CD8-positive, alpha-beta memory T cell (primary cell): ENCODE results near the gene UBAP1. TPM values are rescaled to one million over a fixed set of nuclear protein-coding genes. Genes with fewer than 3 reads are reported as not detected.
"Not testable (repeated sequence)": the region's sequence is repeated elsewhere in the genome, so short reads cannot be mapped to it uniquely, and the experiment has no call there.

Experiments
- CTCF ChIA-PET: fragments of 350-600 bp; sonication (Branson Sonifier 250); formaldehyde crosslinking; loops from one replicate; lab custom pipeline; 2021; ENCODE audit warnings: antibody characterized with exemption; lab: Charles Lee
- POLR2A ChIA-PET: fragments of 350-600 bp; sonication (Branson Sonifier 250); formaldehyde crosslinking; loops from one replicate; lab custom pipeline; 2021; ENCODE audit warnings: antibody characterized with exemption; lab: Charles Lee
- DNase-seq, 5 donors: peaks; one replicate each; pipeline versions ENCODE4 v3.0.0 to v3.0.0-alpha.2; 2020 to 2022; ENCODE audit warnings: mixed read lengths in 1 of 5
- H3K27ac ChIP-seq: one replicate; pipeline ENCODE4 v1.7.0; 2013; ENCODE audit warnings: low read depth, mild to moderate bottlenecking, low read length, moderate library complexity
- H3K27me3 ChIP-seq: 2 replicates; pipeline ENCODE4 v1.7.0; 2013; ENCODE audit warnings: low read length, mild to moderate bottlenecking; ENCODE audit not compliant: insufficient read depth, poor library complexity, severe bottlenecking
- H3K36me3 ChIP-seq: 2 replicates; pipeline ENCODE4 v1.7.0; 2013; ENCODE audit warnings: mild to moderate bottlenecking, low read length, moderate library complexity; ENCODE audit not compliant: insufficient read depth
- H3K4me1 ChIP-seq: 2 replicates; pipeline ENCODE4 v1.7.0; 2013; ENCODE audit warnings: mild to moderate bottlenecking, low read length, moderate library complexity; ENCODE audit not compliant: insufficient read depth
- H3K4me3 ChIP-seq: 2 replicates; pipeline ENCODE4 v1.7.0; 2013; ENCODE audit warnings: mild to moderate bottlenecking, low read length
- H3K9me3 ChIP-seq: 2 replicates; pipeline ENCODE4 v1.7.0; 2013; ENCODE audit warnings: mild to moderate bottlenecking, low read length
- H3K27ac Mint-ChIP-seq, 8 donors: one replicate each; pipeline ENCODE4 v1.8.0; 2020 to 2021; ENCODE audit warnings: mixed read lengths in 8 of 8, mild to moderate bottlenecking in 6 of 8, inconsistent platforms in 3 of 8, moderate library complexity in 3 of 8
- H3K27me3 Mint-ChIP-seq, 2 donors: one replicate each; pipeline ENCODE4 v1.8.0; 2020 to 2021; ENCODE audit warnings: mixed read lengths in 2 of 2, mild to moderate bottlenecking in 1 of 2, moderate library complexity in 1 of 2
- H3K36me3 Mint-ChIP-seq, 3 donors: one replicate each; pipeline ENCODE4 v1.8.0; 2020 to 2021; ENCODE audit warnings: mixed read lengths in 3 of 3, inconsistent platforms in 1 of 3, mild to moderate bottlenecking in 1 of 3
- H3K4me1 Mint-ChIP-seq, 3 donors: one replicate each; pipeline ENCODE4 v1.8.0; 2020 to 2021; ENCODE audit warnings: mixed read lengths in 3 of 3, inconsistent platforms in 1 of 3, mild to moderate bottlenecking in 1 of 3
- H3K4me3 Mint-ChIP-seq, 7 donors: one replicate each; pipeline ENCODE4 v1.8.0; 2020 to 2021; ENCODE audit warnings: mixed read lengths in 7 of 7, mild to moderate bottlenecking in 6 of 7, moderate library complexity in 4 of 7, inconsistent platforms in 2 of 7
- H3K9me3 Mint-ChIP-seq, 5 donors: one replicate each; pipeline ENCODE4 v1.8.0; 2020 to 2022; ENCODE audit warnings: mixed read lengths in 5 of 5, mild to moderate bottlenecking in 3 of 5, moderate library complexity in 2 of 5, inconsistent platforms in 1 of 5
- polyA plus RNA-seq: library from polyadenylated mRNA; unstranded; fragments of 300-500 nt; fragmentation: Illumina TruSeq; gene quantifications from one replicate; pipeline ENCODE4 v1.2.3, GENCODE V29; 2021
- total RNA-seq, 2 experiments: library from RNA; stranded (reverse); gene quantifications; one replicate each; pipeline ENCODE4 v1.2.3, GENCODE V29; 2021

Gene UBAP1
- total and polyA plus RNA-seq, 3 experiments from 2014 or later, result 39.0 to 50.2 (median 39.7) TPM

GRCh38 chr9:34237836-34238235 is 59.0 kb downstream of the UBAP1 start:
- no peak for DNase-seq
- Mint-ChIP-seq H3K4me1 (peaks cover 42 to 53% (median 51%) of the 10 kb centered on the region in 3 donors), H3K4me3 (no peak overlapping the region), H3K9me3 (no peaks in the 10 kb centered on the region), H3K27ac (peak overlapping the region in 3 of 8 donors; percentile 2 to 35 (median 28)), H3K36me3 (peaks cover 17 to 75% (median 27%) of the 10 kb centered on the region in 3 donors), H3K27me3 (no peaks in the 10 kb centered on the region)
- POLR2A ChIA-PET, result no interaction called here
- no peaks in the 10 kb centered on the region for H3K27me3 ChIP-seq
- peaks cover 10% of the 10 kb centered on the region for H3K4me1 ChIP-seq
- no peaks in the 10 kb centered on the region for H3K9me3 ChIP-seq
- H3K36me3 ChIP-seq, result peaks cover 32% of the 10 kb centered on the region
- no peak overlapping the region for H3K4me3 ChIP-seq
- CTCF ChIA-PET, result no interaction called here
- no peak overlapping the region for H3K27ac ChIP-seq

- DNase-seq, result no peak
- no peak overlapping the region for H3K4me3 ChIP-seq
- H3K36me3 Mint-ChIP-seq, result peaks cover 17 to 74% (median 28%) of the 10 kb centered on the region in 3 donors
- H3K27me3 ChIP-seq, result no peaks in the 10 kb centered on the region
- H3K27ac Mint-ChIP-seq, result peak overlapping the region in 6 of 8 donors; percentile 3 to 83 (median 46)
- H3K27me3 Mint-ChIP-seq, result no peaks in the 10 kb centered on the region
- H3K9me3 ChIP-seq, result no peaks in the 10 kb centered on the region
- peaks cover 10% of the 10 kb centered on the region for H3K4me1 ChIP-seq
- ChIA-PET CTCF (interaction anchor here (2.3 kb wide), 1 partner anchor 13 kb away, joined by 9 read pairs; no protein-coding TSS in a partner anchor), POLR2A (no interaction called here)
- H3K9me3 Mint-ChIP-seq, result no peaks in the 10 kb centered on the region
- no peak overlapping the region for H3K27ac ChIP-seq
- H3K36me3 ChIP-seq, result peaks cover 29% of the 10 kb centered on the region
- no peak overlapping the region for H3K4me3 Mint-ChIP-seq
- peaks cover 37 to 57% (median 50%) of the 10 kb centered on the region in 3 donors for H3K4me1 Mint-ChIP-seq
Observed at GRCh38 chr9:34240006-34240405, 61.2 kb downstream of the UBAP1 start.

- POLR2A ChIA-PET, result interaction anchor here (0.6 kb wide), 1 partner anchor 922 kb away, joined by 3 read pairs; no protein-coding TSS in a partner anchor
Observed at GRCh38 chr9:34242830-34243229, 64.0 kb downstream of the UBAP1 start.

GRCh38 chr9:34245212-34245611 is 66.4 kb downstream of the UBAP1 start:
- CTCF ChIA-PET, DNase-seq, H3K4me1 ChIP-seq, POLR2A ChIA-PET, H3K27me3 Mint-ChIP-seq, H3K27ac Mint-ChIP-seq, H3K4me3 ChIP-seq, H3K4me3 Mint-ChIP-seq, H3K9me3 Mint-ChIP-seq, H3K27me3 ChIP-seq, H3K27ac ChIP-seq, H3K9me3 ChIP-seq: not testable (repeated sequence)
- peaks cover 9 to 73% (median 19%) of the 10 kb centered on the region in 3 donors for H3K36me3 Mint-ChIP-seq
- H3K4me1 Mint-ChIP-seq, result peaks cover 23 to 37% (median 30%) of the 10 kb centered on the region in 3 donors
- H3K36me3 ChIP-seq, result peaks cover 32% of the 10 kb centered on the region

More at GRCh38 chr9:34242830-34243229, 64.0 kb downstream of the UBAP1 start:
- peaks cover 10% of the 10 kb centered on the region for H3K4me1 ChIP-seq
- peaks cover 23% of the 10 kb centered on the region for H3K36me3 ChIP-seq
- DNase-seq, result no peak
- H3K27me3 ChIP-seq, result no peaks in the 10 kb centered on the region
- peaks cover 17 to 69% (median 20%) of the 10 kb centered on the region in 3 donors for H3K36me3 Mint-ChIP-seq
- no peak overlapping the region for H3K4me3 ChIP-seq
- H3K4me1 Mint-ChIP-seq, result peaks cover 38 to 57% (median 53%) of the 10 kb centered on the region in 3 donors
- no peak overlapping the region for H3K27ac ChIP-seq
- H3K4me3 Mint-ChIP-seq, result no peak overlapping the region
- no peaks in the 10 kb centered on the region for H3K9me3 Mint-ChIP-seq
- CTCF ChIA-PET, result interaction anchor here (1.7 kb wide), 1 partner anchor 10 kb away, joined by 5 read pairs; no protein-coding TSS in a partner anchor
- H3K27ac Mint-ChIP-seq, result peak overlapping the region in 1 of 8 donors; percentile 11
- H3K9me3 ChIP-seq, result no peaks in the 10 kb centered on the region
- H3K27me3 Mint-ChIP-seq, result no peaks in the 10 kb centered on the region

- H3K9me3 Mint-ChIP-seq, result no peaks in the 10 kb centered on the region
Observed at GRCh38 chr9:34246453-34246852, 67.6 kb downstream of the UBAP1 start.

GRCh38 chr9:34247782-34248181 is 68.9 kb downstream of the UBAP1 start:
- Mint-ChIP-seq H3K36me3 (peaks cover 0 to 76% (median 9%) of the 10 kb centered on the region in 3 donors), H3K27ac (peak overlapping the region in 1 of 8 donors; percentile 58), H3K4me1 (peaks cover 10 to 22% (median 22%) of the 10 kb centered on the region in 3 donors)
- CTCF ChIA-PET, H3K27me3 ChIP-seq, H3K27me3 Mint-ChIP-seq, H3K4me1 ChIP-seq, H3K9me3 ChIP-seq, H3K4me3 Mint-ChIP-seq, POLR2A ChIA-PET, DNase-seq, H3K27ac ChIP-seq, H3K4me3 ChIP-seq, H3K9me3 Mint-ChIP-seq: not testable (repeated sequence)
- peaks cover 33% of the 10 kb centered on the region for H3K36me3 ChIP-seq

More at GRCh38 chr9:34246453-34246852, 67.6 kb downstream of the UBAP1 start:
- Histone ChIP-seq H3K27ac (no peak overlapping the region), H3K4me3 (no peak overlapping the region), H3K4me1 (no peaks in the 10 kb centered on the region), H3K27me3 (no peaks in the 10 kb centered on the region), H3K36me3 (peaks cover 40% of the 10 kb centered on the region), H3K9me3 (no peaks in the 10 kb centered on the region)
- Mint-ChIP-seq H3K27me3 (no peaks in the 10 kb centered on the region), H3K4me1 (peaks cover 15 to 26% (median 23%) of the 10 kb centered on the region in 3 donors), H3K4me3 (no peak overlapping the region), H3K36me3 (peaks cover 5 to 77% (median 16%) of the 10 kb centered on the region in 3 donors), H3K27ac (peak overlapping the region in 5 of 8 donors; percentile 17 to 66 (median 45))
- POLR2A ChIA-PET, result no interaction called here
- CTCF ChIA-PET, result no interaction called here
- DNase-seq, result no peak

- H3K36me3 Mint-ChIP-seq, result peaks cover 0 to 65% (median 5%) of the 10 kb centered on the region in 3 donors
- Histone ChIP-seq H3K9me3 (no peaks in the 10 kb centered on the region), H3K27me3 (no peaks in the 10 kb centered on the region), H3K27ac (no peak overlapping the region), H3K36me3 (peaks cover 33% of the 10 kb centered on the region), H3K4me3 (no peak overlapping the region), H3K4me1 (no peaks in the 10 kb centered on the region)
- DNase-seq, result no peak
- POLR2A ChIA-PET, result no interaction called here
- H3K4me1 Mint-ChIP-seq, result peaks cover 9 to 17% (median 16%) of the 10 kb centered on the region in 3 donors
- no peaks in the 10 kb centered on the region for H3K27me3 Mint-ChIP-seq
- CTCF ChIA-PET, result no interaction called here
- H3K4me3 Mint-ChIP-seq, result no peak overlapping the region
- peak overlapping the region in 3 of 8 donors; percentile 9 to 60 (median 42) for H3K27ac Mint-ChIP-seq
- H3K9me3 Mint-ChIP-seq, result no peaks in the 10 kb centered on the region
Observed at GRCh38 chr9:34249274-34249673, 70.4 kb downstream of the UBAP1 start.

GRCh38 chr9:34250721-34251120 is 71.9 kb downstream of the UBAP1 start:
- no peaks in the 10 kb centered on the region for H3K9me3 ChIP-seq
- peak overlapping the region in 3 of 8 donors; percentile 17 to 78 (median 74) for H3K27ac Mint-ChIP-seq
- DNase-seq, result no peak
- ChIA-PET POLR2A (no interaction called here), CTCF (no interaction called here)
- H3K4me1 ChIP-seq, result no peaks in the 10 kb centered on the region
- H3K4me3 ChIP-seq, result no peak overlapping the region
- H3K9me3 Mint-ChIP-seq, result no peaks in the 10 kb centered on the region
- no peaks in the 10 kb centered on the region for H3K27me3 Mint-ChIP-seq
- peaks cover 33% of the 10 kb centered on the region for H3K36me3 ChIP-seq
- peaks cover 9 to 17% (median 16%) of the 10 kb centered on the region in 3 donors for H3K4me1 Mint-ChIP-seq
- H3K4me3 Mint-ChIP-seq, result no peak overlapping the region
- peaks cover 0 to 65% (median 5%) of the 10 kb centered on the region in 3 donors for H3K36me3 Mint-ChIP-seq
- H3K27ac ChIP-seq, result no peak overlapping the region
- H3K27me3 ChIP-seq, result no peaks in the 10 kb centered on the region
